SK-N-SH treated with all-trans-retinoic acid at 6 μM for 48 hours (cell line): ENCODE data around the gene CADM1.

ENCODE experiments used
- RARB ChIP-seq: fragments of 250-450 bp; sonication (Bioruptor Pico); IDR thresholded peaks from 2 replicates; pipeline ENCODE4 v1.8.0; 2021; ENCODE audit warnings: mild to moderate bottlenecking, moderate library complexity
- ZC3H10 ChIP-seq: fragments of 250-450 bp; sonication (Bioruptor Pico); IDR thresholded peaks from 2 replicates; pipeline ENCODE4 v1.5.1; 2021; ENCODE audit warnings: mild to moderate bottlenecking, moderate library complexity
- ZFP3 ChIP-seq: fragments of 250-450 bp; sonication (Bioruptor Pico); IDR thresholded peaks from 2 replicates; pipeline ENCODE4 v1.5.0; 2020; ENCODE audit warnings: mild to moderate bottlenecking, moderate library complexity
- TF ChIP-seq, protein P1 (sequence below): fragments of 250-450 bp; sonication (Bioruptor Pico); IDR thresholded peaks from 2 replicates; pipeline ENCODE4 v1.8.0; 2021; ENCODE audit warnings: low read depth, mild to moderate bottlenecking, moderate library complexity, borderline replicate concordance
- TF ChIP-seq, protein P2 (sequence below): fragments of 250-450 bp; sonication (Bioruptor Pico); IDR thresholded peaks from 2 replicates; pipeline ENCODE4 v1.8.0; 2020; ENCODE audit warnings: mild to moderate bottlenecking, moderate library complexity, borderline replicate concordance
- TF ChIP-seq, protein P3 (sequence below): fragments of 250-450 bp; sonication (Bioruptor Pico); IDR thresholded peaks from 2 replicates; pipeline ENCODE4 v1.5.0; 2020; ENCODE audit warnings: mild to moderate bottlenecking, moderate library complexity
- TF ChIP-seq, protein P4 (sequence below): fragments of 250-450 bp; sonication (Bioruptor Pico); IDR thresholded peaks from 2 replicates; pipeline ENCODE4 v1.5.1; 2020; ENCODE audit warnings: low read depth, mild to moderate bottlenecking, moderate library complexity

DNA sequence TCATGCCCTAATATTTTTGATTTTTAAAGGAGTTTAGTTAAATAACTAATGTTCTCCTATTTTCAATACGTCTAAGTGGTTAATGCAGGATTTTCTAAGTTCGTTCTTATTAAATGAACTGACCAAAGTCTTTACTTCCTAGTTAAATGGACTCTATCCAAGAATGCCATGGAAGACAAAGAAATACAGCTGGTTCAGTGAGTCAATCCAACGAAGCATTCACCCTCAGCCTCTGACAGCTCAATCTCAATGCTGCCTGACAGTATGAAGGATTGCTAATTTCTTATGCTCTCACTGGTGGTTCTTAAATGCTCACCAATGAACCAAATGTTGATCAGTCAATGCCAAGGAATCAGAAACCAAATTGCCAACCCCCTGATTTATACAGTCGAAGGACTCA, 219.4 kb downstream of the CADM1 start:
- TF ChIP-seq, protein P1, sequence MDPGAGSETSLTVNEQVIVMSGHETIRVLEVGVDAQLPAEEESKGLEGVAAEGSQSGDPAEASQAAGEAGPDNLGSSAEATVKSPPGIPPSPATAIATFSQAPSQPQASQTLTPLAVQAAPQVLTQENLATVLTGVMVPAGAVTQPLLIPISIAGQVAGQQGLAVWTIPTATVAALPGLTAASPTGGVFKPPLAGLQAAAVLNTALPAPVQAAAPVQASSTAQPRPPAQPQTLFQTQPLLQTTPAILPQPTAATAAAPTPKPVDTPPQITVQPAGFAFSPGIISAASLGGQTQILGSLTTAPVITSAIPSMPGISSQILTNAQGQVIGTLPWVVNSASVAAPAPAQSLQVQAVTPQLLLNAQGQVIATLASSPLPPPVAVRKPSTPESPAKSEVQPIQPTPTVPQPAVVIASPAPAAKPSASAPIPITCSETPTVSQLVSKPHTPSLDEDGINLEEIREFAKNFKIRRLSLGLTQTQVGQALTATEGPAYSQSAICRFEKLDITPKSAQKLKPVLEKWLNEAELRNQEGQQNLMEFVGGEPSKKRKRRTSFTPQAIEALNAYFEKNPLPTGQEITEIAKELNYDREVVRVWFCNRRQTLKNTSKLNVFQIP (CRISPR knock-in tag): no peak
- TF ChIP-seq, protein P2, sequence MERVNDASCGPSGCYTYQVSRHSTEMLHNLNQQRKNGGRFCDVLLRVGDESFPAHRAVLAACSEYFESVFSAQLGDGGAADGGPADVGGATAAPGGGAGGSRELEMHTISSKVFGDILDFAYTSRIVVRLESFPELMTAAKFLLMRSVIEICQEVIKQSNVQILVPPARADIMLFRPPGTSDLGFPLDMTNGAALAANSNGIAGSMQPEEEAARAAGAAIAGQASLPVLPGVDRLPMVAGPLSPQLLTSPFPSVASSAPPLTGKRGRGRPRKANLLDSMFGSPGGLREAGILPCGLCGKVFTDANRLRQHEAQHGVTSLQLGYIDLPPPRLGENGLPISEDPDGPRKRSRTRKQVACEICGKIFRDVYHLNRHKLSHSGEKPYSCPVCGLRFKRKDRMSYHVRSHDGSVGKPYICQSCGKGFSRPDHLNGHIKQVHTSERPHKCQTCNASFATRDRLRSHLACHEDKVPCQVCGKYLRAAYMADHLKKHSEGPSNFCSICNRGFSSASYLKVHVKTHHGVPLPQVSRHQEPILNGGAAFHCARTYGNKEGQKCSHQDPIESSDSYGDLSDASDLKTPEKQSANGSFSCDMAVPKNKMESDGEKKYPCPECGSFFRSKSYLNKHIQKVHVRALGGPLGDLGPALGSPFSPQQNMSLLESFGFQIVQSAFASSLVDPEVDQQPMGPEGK (CRISPR knock-in tag): no peak
- TF ChIP-seq ZC3H10 (CRISPR knock-in tag): no peak
- TF ChIP-seq, protein P3, sequence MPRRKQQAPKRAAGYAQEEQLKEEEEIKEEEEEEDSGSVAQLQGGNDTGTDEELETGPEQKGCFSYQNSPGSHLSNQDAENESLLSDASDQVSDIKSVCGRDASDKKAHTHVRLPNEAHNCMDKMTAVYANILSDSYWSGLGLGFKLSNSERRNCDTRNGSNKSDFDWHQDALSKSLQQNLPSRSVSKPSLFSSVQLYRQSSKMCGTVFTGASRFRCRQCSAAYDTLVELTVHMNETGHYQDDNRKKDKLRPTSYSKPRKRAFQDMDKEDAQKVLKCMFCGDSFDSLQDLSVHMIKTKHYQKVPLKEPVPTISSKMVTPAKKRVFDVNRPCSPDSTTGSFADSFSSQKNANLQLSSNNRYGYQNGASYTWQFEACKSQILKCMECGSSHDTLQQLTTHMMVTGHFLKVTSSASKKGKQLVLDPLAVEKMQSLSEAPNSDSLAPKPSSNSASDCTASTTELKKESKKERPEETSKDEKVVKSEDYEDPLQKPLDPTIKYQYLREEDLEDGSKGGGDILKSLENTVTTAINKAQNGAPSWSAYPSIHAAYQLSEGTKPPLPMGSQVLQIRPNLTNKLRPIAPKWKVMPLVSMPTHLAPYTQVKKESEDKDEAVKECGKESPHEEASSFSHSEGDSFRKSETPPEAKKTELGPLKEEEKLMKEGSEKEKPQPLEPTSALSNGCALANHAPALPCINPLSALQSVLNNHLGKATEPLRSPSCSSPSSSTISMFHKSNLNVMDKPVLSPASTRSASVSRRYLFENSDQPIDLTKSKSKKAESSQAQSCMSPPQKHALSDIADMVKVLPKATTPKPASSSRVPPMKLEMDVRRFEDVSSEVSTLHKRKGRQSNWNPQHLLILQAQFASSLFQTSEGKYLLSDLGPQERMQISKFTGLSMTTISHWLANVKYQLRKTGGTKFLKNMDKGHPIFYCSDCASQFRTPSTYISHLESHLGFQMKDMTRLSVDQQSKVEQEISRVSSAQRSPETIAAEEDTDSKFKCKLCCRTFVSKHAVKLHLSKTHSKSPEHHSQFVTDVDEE: no peak
- TF ChIP-seq ZFP3 (CRISPR knock-in tag): no peak
- TF ChIP-seq RARB (CRISPR knock-in tag): no peak
- TF ChIP-seq, protein P4, sequence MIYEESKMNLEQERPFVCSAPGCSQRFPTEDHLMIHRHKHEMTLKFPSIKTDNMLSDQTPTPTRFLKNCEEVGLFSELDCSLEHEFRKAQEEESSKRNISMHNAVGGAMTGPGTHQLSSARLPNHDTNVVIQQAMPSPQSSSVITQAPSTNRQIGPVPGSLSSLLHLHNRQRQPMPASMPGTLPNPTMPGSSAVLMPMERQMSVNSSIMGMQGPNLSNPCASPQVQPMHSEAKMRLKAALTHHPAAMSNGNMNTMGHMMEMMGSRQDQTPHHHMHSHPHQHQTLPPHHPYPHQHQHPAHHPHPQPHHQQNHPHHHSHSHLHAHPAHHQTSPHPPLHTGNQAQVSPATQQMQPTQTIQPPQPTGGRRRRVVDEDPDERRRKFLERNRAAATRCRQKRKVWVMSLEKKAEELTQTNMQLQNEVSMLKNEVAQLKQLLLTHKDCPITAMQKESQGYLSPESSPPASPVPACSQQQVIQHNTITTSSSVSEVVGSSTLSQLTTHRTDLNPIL: no peak
